Skeletal muscle satellite cell (primary cell): ENCODE measurements around the gene PXT1.
A peak's percentile ranks its signal among the peaks of the same experiment; 100 is the strongest.

ENCODE experiments used
- H3K27me3 ChIP-seq: 2 replicates; pipeline ENCODE4 v1.7.0; 2013; ENCODE audit warnings: low read length; ENCODE audit not compliant: control insufficient read depth, insufficient read depth
- H3K36me3 ChIP-seq: 2 replicates; pipeline ENCODE4 v1.7.0; 2013; ENCODE audit warnings: mild to moderate bottlenecking, control low read depth, low read length; ENCODE audit not compliant: insufficient read depth
- H3K4me1 ChIP-seq: 2 replicates; pipeline ENCODE4 v1.7.0; 2013; ENCODE audit warnings: low read length; ENCODE audit not compliant: control insufficient read depth, insufficient read depth
- H3K4me2 ChIP-seq: 2 replicates; pipeline ENCODE4 v1.7.0; 2013; ENCODE audit warnings: mild to moderate bottlenecking, low read length
- H3K4me3 ChIP-seq: 2 replicates; pipeline ENCODE4 v1.7.0; 2013; ENCODE audit warnings: low read length
- H3K9ac ChIP-seq: 2 replicates; pipeline ENCODE4 v1.7.0; 2013; ENCODE audit warnings: mild to moderate bottlenecking, low read depth, low read length, moderate library complexity
- H3K9me3 ChIP-seq: replicated peaks from 2 replicates; pipeline ENCODE4 v1.7.0; 2013; ENCODE audit warnings: mild to moderate bottlenecking, control low read depth, low read length

PXT1 gene

GRCh38 chr6:36443471-36444428 is 1.1 kb upstream of the PXT1 start:
- no peaks in the 10 kb centered on the region for H3K36me3 ChIP-seq
- peak overlapping the region; percentile 99 for H3K4me2 ChIP-seq
- no peaks in the 10 kb centered on the region for H3K27me3 ChIP-seq
- no peaks in the 10 kb centered on the region for H3K9me3 ChIP-seq
- peak overlapping the region; percentile 99 for H3K9ac ChIP-seq
- H3K4me1 ChIP-seq: peaks cover 37% of the 10 kb centered on the region
- H3K4me3 ChIP-seq: peak overlapping the region; percentile 95

- Histone ChIP-seq H3K4me3 (peak overlapping the region; percentile 95), H3K4me1 (peaks cover 38% of the 10 kb centered on the region), H3K27me3 (no peaks in the 10 kb centered on the region), H3K9me3 (no peaks in the 10 kb centered on the region), H3K4me2 (peak overlapping the region; percentile 99), H3K36me3 (no peaks in the 10 kb centered on the region), H3K9ac (peak overlapping the region; percentile 99)
Measured at GRCh38 chr6:36442103-36442670, 467 bp downstream of the PXT1 start.

- no peaks in the 10 kb centered on the region for H3K9me3 ChIP-seq
- peaks cover 44% of the 10 kb centered on the region for H3K4me1 ChIP-seq
- H3K36me3 ChIP-seq: no peaks in the 10 kb centered on the region
- no peaks in the 10 kb centered on the region for H3K27me3 ChIP-seq
- peak overlapping the region; percentile 30 for H3K4me2 ChIP-seq
- H3K9ac ChIP-seq: peak overlapping the region; percentile 99
- H3K4me3 ChIP-seq: no peak overlapping the region
Measured at GRCh38 chr6:36441307-36441894, 1.3 kb downstream of the PXT1 start.

GRCh38 chr6:36436466-36436865 is 6.2 kb downstream of the PXT1 start:
- Histone ChIP-seq H3K27me3 (no peaks in the 10 kb centered on the region), H3K4me2 (peak overlapping the region; percentile 30), H3K9ac (peak overlapping the region; percentile 62), H3K9me3 (no peaks in the 10 kb centered on the region), H3K4me3 (no peak overlapping the region), H3K36me3 (no peaks in the 10 kb centered on the region), H3K4me1 (peaks cover 34% of the 10 kb centered on the region)

- Histone ChIP-seq H3K4me3 (no peak overlapping the region), H3K9ac (peak overlapping the region; percentile 34), H3K4me2 (peak overlapping the region; percentile 29), H3K4me1 (peaks cover 28% of the 10 kb centered on the region), H3K36me3 (no peaks in the 10 kb centered on the region), H3K27me3 (no peaks in the 10 kb centered on the region), H3K9me3 (no peaks in the 10 kb centered on the region)
Measured at GRCh38 chr6:36432151-36432671, 10.4 kb downstream of the PXT1 start.

- Histone ChIP-seq H3K4me2 (no peak overlapping the region), H3K9me3 (no peaks in the 10 kb centered on the region), H3K4me3 (no peak overlapping the region), H3K27me3 (no peaks in the 10 kb centered on the region), H3K9ac (no peak overlapping the region), H3K36me3 (no peaks in the 10 kb centered on the region), H3K4me1 (peaks cover 20% of the 10 kb centered on the region)
Measured at GRCh38 chr6:36431197-36431596, 11.5 kb downstream of the PXT1 start.

- Histone ChIP-seq H3K27me3 (no peaks in the 10 kb centered on the region), H3K4me1 (peaks cover 17% of the 10 kb centered on the region), H3K4me3 (no peak overlapping the region), H3K36me3 (no peaks in the 10 kb centered on the region), H3K4me2 (no peak overlapping the region), H3K9ac (no peak overlapping the region), H3K9me3 (no peaks in the 10 kb centered on the region)
Measured at GRCh38 chr6:36430351-36430750, 12.3 kb downstream of the PXT1 start.

GRCh38 chr6:36428911-36429310 is 13.7 kb downstream of the PXT1 start:
- no peak overlapping the region for H3K4me2 ChIP-seq
- H3K27me3 ChIP-seq: no peaks in the 10 kb centered on the region
- H3K9me3 ChIP-seq: no peaks in the 10 kb centered on the region
- no peak overlapping the region for H3K9ac ChIP-seq
- no peaks in the 10 kb centered on the region for H3K36me3 ChIP-seq
- H3K4me3 ChIP-seq: no peak overlapping the region
- peaks cover 17% of the 10 kb centered on the region for H3K4me1 ChIP-seq

GRCh38 chr6:36426622-36427021 is 16.0 kb downstream of the PXT1 start:
- Histone ChIP-seq H3K27me3 (no peaks in the 10 kb centered on the region), H3K4me2 (no peak overlapping the region), H3K36me3 (no peaks in the 10 kb centered on the region), H3K4me3 (no peak overlapping the region), H3K4me1 (peaks cover 14% of the 10 kb centered on the region), H3K9ac (no peak overlapping the region), H3K9me3 (no peaks in the 10 kb centered on the region)

- Histone ChIP-seq H3K4me3 (peak overlapping the region; percentile 76), H3K36me3 (no peaks in the 10 kb centered on the region), H3K27me3 (no peaks in the 10 kb centered on the region)
Measured at GRCh38 chr6:36423101-36423824, 19.4 kb downstream of the PXT1 start.

GRCh38 chr6:36422714-36423100 is 19.9 kb downstream of the PXT1 start:
- peak overlapping the region; percentile 76 for H3K4me3 ChIP-seq
- H3K9ac ChIP-seq: peak overlapping the region; percentile 79
- no peaks in the 10 kb centered on the region for H3K9me3 ChIP-seq
- peak overlapping the region; percentile 90 for H3K4me2 ChIP-seq
- H3K4me1 ChIP-seq: peaks cover 10% of the 10 kb centered on the region
- H3K27me3 ChIP-seq: no peaks in the 10 kb centered on the region
- no peaks in the 10 kb centered on the region for H3K36me3 ChIP-seq

More at GRCh38 chr6:36423101-36423824, 19.4 kb downstream of the PXT1 start:
- Histone ChIP-seq H3K4me1 (peaks cover 10% of the 10 kb centered on the region), H3K9ac (peak overlapping the region; percentile 81), H3K9me3 (no peaks in the 10 kb centered on the region), H3K4me2 (peak overlapping the region; percentile 90)
